ENCODE data around the gene WDR59.

DNA sequence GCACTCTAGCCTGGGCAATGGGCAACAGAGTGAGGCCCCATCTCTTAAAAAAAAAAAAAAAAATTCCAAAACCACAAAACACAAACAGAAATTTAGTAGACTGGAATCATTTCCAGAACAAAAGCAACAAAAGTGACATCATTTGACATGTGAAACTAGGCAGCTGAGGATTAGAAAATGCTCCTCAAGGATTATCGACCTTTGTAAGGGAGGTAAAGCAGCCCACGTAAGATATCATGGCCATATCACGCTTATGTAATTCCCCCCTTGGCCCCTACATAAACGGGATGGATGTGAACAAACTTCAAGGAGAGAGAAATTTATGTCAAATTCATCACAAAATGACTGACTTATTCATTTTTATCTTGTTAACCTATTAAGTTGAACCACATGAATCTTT, 83.3 kb downstream of the WDR59 start:
- TF ChIP-seq GATA3 (IDR thresholded peaks at IDR 0.05; ENCODE audit: low read depth, low read length) = no peak
- no peak for TF ChIP-seq GATA2 (IDR thresholded peaks at IDR 0.05; ENCODE audit: low read depth, low read length)
